ENCODE results near the gene ZPBP.
"Not testable (repeated sequence)": the region's sequence is repeated elsewhere in the genome, so short reads cannot be mapped to it uniquely, and the experiment has no call there.

Gene ZPBP

GRCh38 chr7:50041165-50041564, 51.9 kb downstream of the ZPBP start:
- not testable (repeated sequence) for DNase-seq (ENCODE audit: low read depth)

- DNase-seq (ENCODE audit: low read depth), result no peak
These were observed 56.0 kb downstream of the ZPBP start for GRCh38 chr7:50037086-50037485.

GRCh38 chr7:50022991-50023390, 70.1 kb downstream of the ZPBP start:
- DNase-seq (ENCODE audit: low read depth), result no peak

GRCh38 chr7:50022451-50022850, 70.6 kb downstream of the ZPBP start:
- no peak for DNase-seq (ENCODE audit: low read depth)

- no peak for DNase-seq (ENCODE audit: low read depth)
These were observed 97.4 kb downstream of the ZPBP start for GRCh38 chr7:49995681-49996080.

GRCh38 chr7:49986191-49986590, 106.9 kb downstream of the ZPBP start:
- DNase-seq (ENCODE audit: low read depth), result no peak

- DNase-seq (ENCODE audit: low read depth), result no peak
These were observed 112.6 kb downstream of the ZPBP start for GRCh38 chr7:49980465-49980864.

- no peak for DNase-seq (ENCODE audit: low read depth)
These were observed 116.8 kb downstream of the ZPBP start for GRCh38 chr7:49976238-49976637.

- DNase-seq (ENCODE audit: low read depth), result no peak
These were observed 119.0 kb downstream of the ZPBP start for GRCh38 chr7:49974035-49974434.

- DNase-seq (ENCODE audit: low read depth), result no peak
These were observed 155.4 kb downstream of the ZPBP start for GRCh38 chr7:49937608-49938007.

GRCh38 chr7:49931627-49932026, 161.4 kb downstream of the ZPBP start:
- no peak for DNase-seq (ENCODE audit: low read depth)

GRCh38 chr7:49928787-49929186, 164.3 kb downstream of the ZPBP start:
- DNase-seq (ENCODE audit: low read depth), result no peak

GRCh38 chr7:49927631-49928030, 165.4 kb downstream of the ZPBP start:
- no peak for DNase-seq (ENCODE audit: low read depth)

GRCh38 chr7:49926720-49927119, 166.3 kb downstream of the ZPBP start:
- DNase-seq (ENCODE audit: low read depth), result no peak

- DNase-seq (ENCODE audit: low read depth), result no peak
These were observed 181.1 kb downstream of the ZPBP start for GRCh38 chr7:49911909-49912308.

GRCh38 chr7:49894543-49894942, 198.5 kb downstream of the ZPBP start:
- no peak for DNase-seq (ENCODE audit: low read depth)

- no peak for DNase-seq (ENCODE audit: low read depth)
These were observed 199.9 kb downstream of the ZPBP start for GRCh38 chr7:49893131-49893530.

GRCh38 chr7:49892481-49892880, 200.6 kb downstream of the ZPBP start:
- no peak for DNase-seq (ENCODE audit: low read depth)

Measured in T follicular helper cell (primary cell).